ENCODE data around the gene PAM.

DNA sequence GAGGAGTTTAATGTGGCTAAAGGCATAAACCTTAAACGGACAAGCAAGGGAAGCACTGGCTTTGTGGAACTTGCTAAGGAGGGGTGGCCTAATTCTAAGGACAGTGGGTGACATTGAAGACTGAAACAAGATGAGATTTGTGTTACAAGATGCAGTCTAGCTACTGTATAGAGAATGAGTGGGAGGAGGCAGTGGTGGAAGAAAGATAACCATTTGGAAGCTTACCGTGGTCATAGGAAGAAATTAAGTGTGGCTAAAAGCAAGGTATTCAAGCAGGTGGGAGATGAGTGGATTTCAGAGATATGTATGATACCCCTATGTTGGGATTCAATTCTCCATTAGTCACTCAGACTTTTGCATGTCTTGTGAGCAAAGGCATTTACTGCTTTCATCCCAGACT lies 4.6 kb downstream of the PAM start:
- TF ChIP-seq POLR2A (IDR thresholded peaks at IDR 0.05) (no peak), EP300 (IDR thresholded peaks at IDR 0.05) (no peak)
- TF ChIP-seq, protein P1, sequence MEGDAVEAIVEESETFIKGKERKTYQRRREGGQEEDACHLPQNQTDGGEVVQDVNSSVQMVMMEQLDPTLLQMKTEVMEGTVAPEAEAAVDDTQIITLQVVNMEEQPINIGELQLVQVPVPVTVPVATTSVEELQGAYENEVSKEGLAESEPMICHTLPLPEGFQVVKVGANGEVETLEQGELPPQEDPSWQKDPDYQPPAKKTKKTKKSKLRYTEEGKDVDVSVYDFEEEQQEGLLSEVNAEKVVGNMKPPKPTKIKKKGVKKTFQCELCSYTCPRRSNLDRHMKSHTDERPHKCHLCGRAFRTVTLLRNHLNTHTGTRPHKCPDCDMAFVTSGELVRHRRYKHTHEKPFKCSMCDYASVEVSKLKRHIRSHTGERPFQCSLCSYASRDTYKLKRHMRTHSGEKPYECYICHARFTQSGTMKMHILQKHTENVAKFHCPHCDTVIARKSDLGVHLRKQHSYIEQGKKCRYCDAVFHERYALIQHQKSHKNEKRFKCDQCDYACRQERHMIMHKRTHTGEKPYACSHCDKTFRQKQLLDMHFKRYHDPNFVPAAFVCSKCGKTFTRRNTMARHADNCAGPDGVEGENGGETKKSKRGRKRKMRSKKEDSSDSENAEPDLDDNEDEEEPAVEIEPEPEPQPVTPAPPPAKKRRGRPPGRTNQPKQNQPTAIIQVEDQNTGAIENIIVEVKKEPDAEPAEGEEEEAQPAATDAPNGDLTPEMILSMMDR (IDR thresholded peaks at IDR 0.05) = no peak
